Measurements from ENCODE around the gene LRRC63. TPM values are rescaled to one million over a fixed set of nuclear protein-coding genes. Genes with fewer than 3 reads are reported as not detected.

Gene LRRC63
- total RNA-seq, 3 donors from 2014 or later (not counting 1 experiment from before 2014, with no cell fraction given) = 0.32 to 0.95 (median 0.40) TPM

- peaks cover 4 to 15% of the 10 kb centered on the region in 2 donors for H3K27me3 Mint-ChIP-seq (ENCODE audit: low read depth in 2 of 2)
- no peak overlapping the region for H3K4me3 Mint-ChIP-seq
- H3K36me3 ChIP-seq (ENCODE audit: control insufficient read depth, insufficient read depth, low read length) = no peaks in the 10 kb centered on the region
- H3K27me3 ChIP-seq (ENCODE audit: control insufficient read depth, insufficient read depth, low read length) = no peaks in the 10 kb centered on the region
- no peak overlapping the region for H3K4me3 ChIP-seq (ENCODE audit: low read length)
- no peaks in the 10 kb centered on the region for H3K9me3 ChIP-seq (ENCODE audit: control insufficient read depth, insufficient read depth, low read length)
- no peaks in the 10 kb centered on the region for H3K4me1 Mint-ChIP-seq
- intact Hi-C loops (cut with micrococcal nuclease) = no loop called here
- no peaks in the 10 kb centered on the region for H3K9me3 Mint-ChIP-seq
- H3K27ac ChIP-seq (ENCODE audit: low read length) = no peak overlapping the region
- no peak for TF ChIP-seq CTCF (IDR thresholded peaks at IDR 0.05)
- H3K4me1 ChIP-seq (ENCODE audit: control insufficient read depth, insufficient read depth, low read length) = no peaks in the 10 kb centered on the region
- H3K27ac Mint-ChIP-seq = no peak overlapping the region
- DNase-seq (no peak), ATAC-seq (no peak)
- no CpG with 5 or more reads among the region's 2 CpGs for WGBS (ENCODE audit: insufficient coverage)
- no peaks in the 10 kb centered on the region for H3K36me3 Mint-ChIP-seq
Measured at GRCh38 chr13:46267166-46267565, 55.4 kb downstream of the LRRC63 start.

GRCh38 chr13:46270416-46270815 lies 58.7 kb downstream of the LRRC63 start:
- H3K9me3 Mint-ChIP-seq = no peaks in the 10 kb centered on the region
- ATAC-seq (no peak), DNase-seq (no peak)
- WGBS (ENCODE audit: insufficient coverage) = 89% methylated on average over 5 of the region's 6 CpGs
- peaks cover 5 to 15% of the 10 kb centered on the region in 2 donors for H3K27me3 Mint-ChIP-seq (ENCODE audit: low read depth in 2 of 2)
- Histone ChIP-seq H3K4me1 (ENCODE audit: control insufficient read depth, insufficient read depth, low read length) (no peaks in the 10 kb centered on the region), H3K9me3 (ENCODE audit: control insufficient read depth, insufficient read depth, low read length) (no peaks in the 10 kb centered on the region), H3K36me3 (ENCODE audit: control insufficient read depth, insufficient read depth, low read length) (no peaks in the 10 kb centered on the region), H3K27ac (ENCODE audit: low read length) (no peak overlapping the region), H3K4me3 (ENCODE audit: low read length) (no peak overlapping the region), H3K27me3 (ENCODE audit: control insufficient read depth, insufficient read depth, low read length) (no peaks in the 10 kb centered on the region)
- no peak for TF ChIP-seq CTCF (IDR thresholded peaks at IDR 0.05)
- intact Hi-C loops (cut with micrococcal nuclease) = no loop called here
- no peak overlapping the region for H3K27ac Mint-ChIP-seq
- no peak overlapping the region for H3K4me3 Mint-ChIP-seq
- no peaks in the 10 kb centered on the region for H3K36me3 Mint-ChIP-seq
- no peaks in the 10 kb centered on the region for H3K4me1 Mint-ChIP-seq

- DNase-seq = no peak
- Histone ChIP-seq H3K36me3 (ENCODE audit: control insufficient read depth, insufficient read depth, low read length) (no peaks in the 10 kb centered on the region), H3K27me3 (ENCODE audit: control insufficient read depth, insufficient read depth, low read length) (no peaks in the 10 kb centered on the region), H3K4me3 (ENCODE audit: low read length) (no peak overlapping the region), H3K27ac (ENCODE audit: low read length) (no peak overlapping the region), H3K4me1 (ENCODE audit: control insufficient read depth, insufficient read depth, low read length) (no peaks in the 10 kb centered on the region), H3K9me3 (ENCODE audit: control insufficient read depth, insufficient read depth, low read length) (no peaks in the 10 kb centered on the region)
- Mint-ChIP-seq H3K4me1 (no peaks in the 10 kb centered on the region), H3K9me3 (no peaks in the 10 kb centered on the region), H3K27ac (no peak overlapping the region), H3K27me3 (ENCODE audit: low read depth in 2 of 2) (peaks cover 8% of the 10 kb centered on the region in 2 donors), H3K4me3 (no peak overlapping the region), H3K36me3 (no peaks in the 10 kb centered on the region)
- ATAC-seq = no peak
- no peak for TF ChIP-seq CTCF (IDR thresholded peaks at IDR 0.05)
- intact Hi-C loops (cut with micrococcal nuclease) = no loop called here
- 94% methylated on average over 3 of the region's 3 CpGs for WGBS (ENCODE audit: insufficient coverage)
Measured at GRCh38 chr13:46274094-46274698, 62.5 kb downstream of the LRRC63 start.

GRCh38 chr13:46278474-46278873 lies 66.7 kb downstream of the LRRC63 start:
- no peaks in the 10 kb centered on the region for H3K27me3 ChIP-seq (ENCODE audit: control insufficient read depth, insufficient read depth, low read length)
- H3K27ac ChIP-seq (ENCODE audit: low read length) = no peak overlapping the region
- Mint-ChIP-seq H3K9me3 (no peaks in the 10 kb centered on the region), H3K4me3 (no peak overlapping the region), H3K27me3 (ENCODE audit: low read depth in 2 of 2) (peaks cover 0 to 2% of the 10 kb centered on the region in 2 donors), H3K36me3 (no peaks in the 10 kb centered on the region), H3K4me1 (no peaks in the 10 kb centered on the region), H3K27ac (no peak overlapping the region)
- H3K4me1 ChIP-seq (ENCODE audit: control insufficient read depth, insufficient read depth, low read length) = no peaks in the 10 kb centered on the region
- no peaks in the 10 kb centered on the region for H3K36me3 ChIP-seq (ENCODE audit: control insufficient read depth, insufficient read depth, low read length)
- DNase-seq = no peak
- no peaks in the 10 kb centered on the region for H3K9me3 ChIP-seq (ENCODE audit: control insufficient read depth, insufficient read depth, low read length)
- ATAC-seq = no peak
- no peak for TF ChIP-seq CTCF (IDR thresholded peaks at IDR 0.05)
- intact Hi-C loops (cut with micrococcal nuclease) = no loop called here
- no peak overlapping the region for H3K4me3 ChIP-seq (ENCODE audit: low read length)
- WGBS (ENCODE audit: insufficient coverage) = 49% methylated on average over 4 of the region's 4 CpGs

All from natural killer cell (primary cell).